H1 (cell line): ENCODE measurements around the gene LVRN. TPM values are rescaled to one million over a fixed set of nuclear protein-coding genes. Genes with fewer than 3 reads are reported as not detected.

ENCODE experiments used
- CHD1 ChIP-seq: IDR thresholded peaks from 2 replicates; pipeline ENCODE4 v1.6.1; 2012; ENCODE audit warnings: low read depth, low read length, improper control_type of control experiment
- RAD21 ChIP-seq, 2 experiments: IDR thresholded peaks in 1 of 2; conservative IDR thresholded peaks in 1 of 2; 2 replicates each; pipeline ENCODE4 v1.6.1; 2011; ENCODE audit warnings: low read depth in 2 of 2, low read length in 2 of 2, improper control_type of control experiment in 1 of 2, inconsistent platforms in 1 of 2, mild to moderate bottlenecking in 1 of 2, moderate library complexity in 1 of 2
- polyA plus RNA-seq, 7 experiments: library from polyadenylated mRNA; depleted of rRNA in 3 of 7; stranded (reverse) in 5 of 7; unstranded in 2 of 7; fragments of >200 nt in 5 of 7; fragments of 200-250 nt in 2 of 7; gene quantifications; 1 replicate in 5 of 7; 2 replicates in 1 of 7; 4 replicates in 1 of 7; pipeline versions ENCODE4 v1.2.1 to v1.2.3, GENCODE V29; 2011 to 2013; ENCODE audit warnings: missing spikeins in 2 of 7, mixed read lengths in 2 of 7
- total RNA-seq: library from RNA; stranded (reverse); fragmentation: NEBNext Ultra II Directional; extraction: Animal tissue kit (Norgen Biotek cat#: 25700); gene quantifications from 2 replicates; pipeline ENCODE4 v1.2.1, GENCODE V29; 2021
- TF ChIP-seq, protein P1 (sequence below): IDR thresholded peaks from 2 replicates; pipeline ENCODE4 v1.6.1; 2011; ENCODE audit warnings: low read depth, mild to moderate bottlenecking, low read length; ENCODE audit not compliant: insufficient read depth

The LVRN gene
- total and polyA plus RNA-seq, 2 of the 8 experiments (the other 6 are each of a cell fraction or from before 2014, with no cell fraction given) = 0.08 to 0.09 TPM

DNA sequence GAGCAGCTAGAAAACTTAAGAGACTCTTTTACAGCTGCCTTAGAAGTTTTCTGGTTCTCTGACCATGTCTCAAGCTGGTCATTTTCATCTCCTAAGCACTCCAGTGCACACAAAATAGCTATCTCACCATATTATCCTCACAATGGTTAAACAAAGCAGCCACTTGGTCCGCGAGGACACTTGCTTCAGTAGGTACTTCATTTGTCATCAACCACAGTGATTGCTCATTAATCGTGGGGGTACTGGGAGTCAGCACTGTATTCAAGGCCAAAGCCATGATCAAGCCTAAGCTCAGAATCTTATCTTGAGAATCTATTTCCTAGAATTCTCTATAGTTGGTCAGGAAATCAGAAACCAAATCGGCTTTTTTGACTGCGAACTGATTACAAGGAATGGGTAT is 72.8 kb downstream of the LVRN start (continued):
- TF ChIP-seq, protein P1, sequence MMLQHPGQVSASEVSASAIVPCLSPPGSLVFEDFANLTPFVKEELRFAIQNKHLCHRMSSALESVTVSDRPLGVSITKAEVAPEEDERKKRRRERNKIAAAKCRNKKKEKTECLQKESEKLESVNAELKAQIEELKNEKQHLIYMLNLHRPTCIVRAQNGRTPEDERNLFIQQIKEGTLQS = no peak
- TF ChIP-seq CHD1 (no peak), RAD21 (IDR thresholded peaks at IDR 0.05 in 1 of 2, conservative IDR thresholded peaks at IDR 0.05 in 1 of 2; ENCODE audit: low read depth in 2 of 2, low read length in 2 of 2) (no peak)
